SK-N-SH (cell line): ENCODE data around the gene OPA3. TPM values are rescaled to one million over a fixed set of nuclear protein-coding genes. Genes with fewer than 3 reads are reported as not detected.

ENCODE experiments used
- CTCF ChIA-PET: fragments of 300-600, 350-600 bp; formaldehyde crosslinking; extraction: SDS; loops from one replicate; lab custom pipeline; 2021; lab: Yijun Ruan, JAX
- POLR2A ChIA-PET: fragments of 350-600 bp; sonication (Branson Sonifier 250); formaldehyde crosslinking; extraction: SDS; loops from one replicate; lab custom pipeline; 2020; ENCODE audit warnings: antibody characterized with exemption, inconsistent platforms; lab: Yijun Ruan, JAX
- DNase-seq: peaks from one replicate; pipeline ENCODE4 v3.0.0; 2012
- H2AFZ ChIP-seq: fragments of 200-600 bp; sonication (generic); 2 replicates; pipeline ENCODE4 v1.8.1; 2016; ENCODE audit warnings: antibody characterized with exemption, mild to moderate bottlenecking, low read depth
- H3F3A ChIP-seq: fragments of 200-600 bp; sonication (generic); replicated peaks from 2 replicates; pipeline ENCODE3; 2016; ENCODE audit warnings: antibody characterized with exemption, mild to moderate bottlenecking; ENCODE audit not compliant: insufficient read depth
- H3K27ac ChIP-seq, 2 experiments: fragments of 200-500 bp in 1 of 2; fragments of 200-600 bp in 1 of 2; sonication (Bioruptor generic) in 1 of 2; sonication (generic), shearing (Covaris generic) in 1 of 2; 2 replicates each; pipeline versions ENCODE4 v1.5.1 to v1.6.1; 2014 to 2016; ENCODE audit warnings: low read depth in 2 of 2, inconsistent platforms in 1 of 2, low read length in 1 of 2, mild to moderate bottlenecking in 1 of 2, mixed read lengths in 1 of 2
- H3K27me3 ChIP-seq: fragments of 200-600 bp; sonication (generic), shearing (Covaris generic); 2 replicates; pipeline ENCODE4 v1.6.1; 2016; ENCODE audit warnings: mixed run types; ENCODE audit not compliant: insufficient read depth
- H3K36me3 ChIP-seq, 2 experiments: fragments of 200-500 bp in 1 of 2; fragments of 200-600 bp in 1 of 2; sonication (Bioruptor generic) in 1 of 2; sonication (generic) in 1 of 2; replicated peaks in 1 of 2; 2 replicates each; pipeline versions ENCODE3 to v1.5.1; 2014 to 2016; ENCODE audit warnings: low read length in 1 of 2, mild to moderate bottlenecking in 1 of 2; ENCODE audit not compliant: insufficient read depth in 2 of 2, control insufficient read depth in 1 of 2
- H3K4me1 ChIP-seq, 2 experiments: fragments of 200-500 bp in 1 of 2; fragments of 200-600 bp in 1 of 2; sonication (Bioruptor generic) in 1 of 2; sonication (generic), shearing (Covaris generic) in 1 of 2; 2 replicates each; pipeline versions ENCODE4 v1.5.1 to v1.6.1; 2014 to 2016; ENCODE audit warnings: low read depth in 1 of 2, low read length in 1 of 2, mixed run types in 1 of 2; ENCODE audit not compliant: insufficient read depth in 2 of 2, control insufficient read depth in 1 of 2
- H3K4me2 ChIP-seq: fragments of 200-600 bp; sonication (generic), shearing (Covaris generic); 2 replicates; pipeline ENCODE4 v1.6.1; 2017; ENCODE audit warnings: mixed run types
- H3K4me3 ChIP-seq, 2 experiments: fragments of 200-500 bp in 1 of 2; fragments of 200-600 bp in 1 of 2; sonication (Bioruptor generic) in 1 of 2; sonication (generic), shearing (Covaris generic) in 1 of 2; 2 replicates each; pipeline versions ENCODE4 v1.5.1 to v1.8.1; 2014 to 2016; ENCODE audit warnings: low read depth in 2 of 2, inconsistent platforms in 1 of 2, low read length in 1 of 2, mild to moderate bottlenecking in 1 of 2, mixed read lengths in 1 of 2, moderate library complexity in 1 of 2
- H3K79me2 ChIP-seq: fragments of 200-600 bp; sonication (generic); 2 replicates; pipeline ENCODE4 v1.8.1; 2017; ENCODE audit warnings: mild to moderate bottlenecking; ENCODE audit not compliant: insufficient read depth
- H3K9ac ChIP-seq: fragments of 200-600 bp; sonication (generic); 2 replicates; pipeline ENCODE4 v1.6.1; 2017; ENCODE audit warnings: mixed run types
- H3K9me2 ChIP-seq: fragments of 200-600 bp; sonication (generic); 2 replicates; pipeline ENCODE4 v1.6.1; 2017; ENCODE audit warnings: mixed run types
- H3K9me3 ChIP-seq: fragments of 200-600 bp; sonication (generic); 2 replicates; pipeline ENCODE4 v1.6.1; 2017; ENCODE audit warnings: mixed run types, mild to moderate bottlenecking, moderate library complexity
- H4K20me1 ChIP-seq: fragments of 200-600 bp; sonication (generic); 2 replicates; pipeline ENCODE4 v1.6.1; 2017; ENCODE audit warnings: mild to moderate bottlenecking, mixed run types; ENCODE audit not compliant: insufficient read depth
- ELF1 ChIP-seq: IDR thresholded peaks from 2 replicates; pipeline ENCODE4 v1.4.0; 2012
- EP300 ChIP-seq, 2 experiments: IDR thresholded peaks; 2 replicates each; pipeline versions ENCODE4 v1.4.0 to v1.6.1; 2012; ENCODE audit warnings: borderline replicate concordance in 1 of 2, low read depth in 1 of 2, low read length in 1 of 2
- EZH2phosphoT487 ChIP-seq: fragments of 200-600 bp; sonication (generic); IDR thresholded peaks from 2 replicates; pipeline ENCODE4 v1.6.1; 2017; ENCODE audit warnings: low read depth, mixed run types, mild to moderate bottlenecking, antibody characterized with exemption, moderate library complexity, borderline replicate concordance
- FOSL2 ChIP-seq: IDR thresholded peaks from 2 replicates; pipeline ENCODE4 v1.4.0; 2012; ENCODE audit warnings: low read depth, mild to moderate bottlenecking, moderate library complexity, borderline replicate concordance
- FOXJ3 ChIP-seq: sonication (generic); formaldehyde crosslinking; IDR thresholded peaks from 2 replicates; pipeline ENCODE4 v1.5.1; 2020; ENCODE audit warnings: mild to moderate bottlenecking, missing genetic modification reagents
- FOXM1 ChIP-seq: IDR thresholded peaks from 2 replicates; pipeline ENCODE4 v1.4.0; 2012; ENCODE audit warnings: low read depth, mild to moderate bottlenecking
- JUND ChIP-seq: IDR thresholded peaks from 2 replicates; pipeline ENCODE4 v1.4.0; 2012
- POLR2AphosphoS5 ChIP-seq: IDR thresholded peaks from 2 replicates; pipeline ENCODE4 v1.6.1; 2012; ENCODE audit warnings: low read depth, low read length
- SMC3 ChIP-seq: IDR thresholded peaks from 2 replicates; pipeline ENCODE4 v1.6.1; 2012; ENCODE audit warnings: low read depth, low read length, improper control_type of control experiment
- TAF1 ChIP-seq: IDR thresholded peaks from 2 replicates; pipeline ENCODE4 v1.6.1; 2012; ENCODE audit warnings: low read depth, mild to moderate bottlenecking, low read length, moderate library complexity, borderline replicate concordance
- TCF12 ChIP-seq: IDR thresholded peaks from 2 replicates; pipeline ENCODE4 v1.4.0; 2012
- TEAD4 ChIP-seq: IDR thresholded peaks from 2 replicates; pipeline ENCODE4 v1.4.0; 2012; ENCODE audit warnings: mild to moderate bottlenecking, borderline replicate concordance; ENCODE audit not compliant: insufficient read depth
- YY1 ChIP-seq: IDR thresholded peaks from 2 replicates; pipeline ENCODE4 v1.4.0; 2012; ENCODE audit warnings: low read depth, mild to moderate bottlenecking
- WGBS: methylation state at CpG from one replicate; pipeline ENCODE4 v1.1.6; 2017; ENCODE audit warnings: low lambda C conversion rate; 5-methylcytosine and 5-hydroxymethylcytosine counted together
- polyA plus RNA-seq, 3 experiments: library from polyadenylated mRNA; depleted of rRNA; stranded (reverse); fragments of >200 nt; gene quantifications; 2 replicates each; pipeline ENCODE4 v1.2.3, GENCODE V29; 2012
- TF ChIP-seq, protein P1 (sequence below): IDR thresholded peaks from 2 replicates; pipeline ENCODE4 v1.4.0; 2012; ENCODE audit warnings: low read depth, borderline replicate concordance
- TF ChIP-seq, protein P2 (sequence below): fragments of 150-350 bp; IDR thresholded peaks from 2 replicates; pipeline ENCODE4 v1.6.1; 2017; ENCODE audit warnings: antibody characterized with exemption, low read length, low read depth, borderline replicate concordance
- TF ChIP-seq, protein P3 (sequence below): IDR thresholded peaks from 2 replicates; pipeline ENCODE4; 2012

Gene OPA3
- polyA plus RNA-seq, 1 of the 3 experiments (the other 2 are of a cell fraction) = 10.0 TPM

DNA sequence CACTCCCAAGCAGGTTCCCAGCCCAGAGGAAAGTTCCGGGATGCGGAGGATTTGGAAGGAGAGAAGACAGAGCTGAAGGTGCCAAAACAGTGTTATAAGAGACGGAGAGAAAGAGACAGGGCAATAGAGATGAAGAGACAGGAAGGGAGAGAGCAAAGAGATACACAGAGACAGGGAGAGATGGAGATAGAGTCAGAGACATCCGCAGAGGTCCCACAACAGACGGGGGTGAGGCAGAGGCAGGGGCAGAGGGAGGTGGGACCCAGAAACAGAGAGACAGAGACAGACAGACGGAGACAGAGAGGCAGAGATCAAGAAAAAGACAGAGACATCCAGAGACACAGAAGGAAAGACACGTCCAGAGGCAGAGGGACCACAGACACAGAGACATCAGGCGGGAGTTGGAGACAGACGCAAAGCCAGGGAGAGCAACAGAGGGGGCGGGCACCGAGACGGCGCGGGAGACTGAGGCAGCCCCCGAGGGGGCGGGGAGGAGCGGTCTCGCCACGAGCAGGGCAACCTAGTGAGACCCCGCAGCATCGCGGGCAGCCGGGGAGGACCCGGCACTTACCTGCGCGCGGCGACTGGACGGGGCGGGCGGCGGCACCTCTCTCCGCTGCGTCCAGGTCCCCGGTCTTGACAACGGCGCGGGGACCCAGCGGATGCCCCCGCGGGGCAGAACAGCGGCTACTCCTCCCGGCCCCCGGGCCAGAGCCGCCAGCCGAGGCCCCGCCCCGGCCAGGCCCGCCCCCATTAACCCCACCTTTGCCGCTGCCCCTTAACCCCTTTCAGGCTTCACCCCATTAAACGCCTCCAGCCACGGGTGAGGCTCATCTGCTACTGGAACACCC lies 17.1 kb upstream of the OPA3 start, which contains the start of gene GPR4:
TSS of gene GPR4 (minus strand) at position 689 of the 851 bp plus-strand sequence. CDS start 10,346 bp downstream, outside the sequence.
- 10% methylated on average over 30 of the region's 52 CpGs for WGBS
- POLR2A ChIA-PET = no interaction called here

DNA sequence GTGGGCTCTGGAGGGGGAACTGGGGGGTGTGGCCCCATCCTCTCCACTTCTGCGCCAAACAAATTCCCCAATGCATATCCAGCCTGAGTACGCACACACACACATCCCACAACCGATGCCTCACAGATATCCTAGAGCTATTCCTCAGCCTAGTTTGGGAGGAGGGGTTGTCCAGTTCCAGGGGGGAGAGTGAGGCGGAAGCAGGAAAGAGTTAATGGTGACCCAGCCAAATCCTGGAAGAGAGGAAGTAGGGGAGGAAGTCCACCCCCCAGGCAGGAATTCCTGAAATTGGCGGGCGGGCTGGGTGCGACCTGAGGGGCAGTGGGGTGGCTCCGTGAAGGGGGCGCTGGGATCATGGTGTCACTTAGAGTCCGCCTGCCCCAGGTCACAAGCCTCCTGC lies 16.5 kb upstream of the OPA3 start:
- Histone ChIP-seq H3K79me2 (no peaks in the 10 kb centered on the region), H3K4me1 (peaks cover 0 to 7% of the 10 kb centered on the region in 2 experiments; a peak in 1 of 4 replicates), H4K20me1 (no peaks in the 10 kb centered on the region), H3K4me3 (no peak overlapping the region), H3K9ac (no peak overlapping the region), H3K27me3 (peaks cover 21% of the 10 kb centered on the region; the same call in 1 of the 2 replicates), H3K9me2 (no peaks in the 10 kb centered on the region), H3K27ac (no peak overlapping the region), H3K36me3 (no peaks in the 10 kb centered on the region), H3K4me2 (peak overlapping the region; percentile 16; the same call in 1 of the 2 replicates), H3K9me3 (no peaks in the 10 kb centered on the region), H3F3A (peaks cover 9% of the 10 kb centered on the region), H2AFZ (no peak overlapping the region)
- CTCF ChIA-PET = interaction anchor here (0.6 to 3.0 kb wide), 3 partner anchors 42 to 537 kb away, joined by 3 to 10 read pairs (median 3); partner anchors contain the start of gene QPCTL
- POLR2A ChIA-PET = no interaction called here
- DNase-seq = no peak
- WGBS = 44% methylated on average over 9 of the region's 10 CpGs
- TF ChIP-seq TAF1 (no peak), POLR2AphosphoS5 (no peak), TCF12 (no peak), FOSL2 (no peak), JUND (no peak), FOXJ3 (CRISPR knock-in tag) (no peak), EZH2phosphoT487 (no peak), FOXM1 (no peak)
- TF ChIP-seq, protein P1, sequence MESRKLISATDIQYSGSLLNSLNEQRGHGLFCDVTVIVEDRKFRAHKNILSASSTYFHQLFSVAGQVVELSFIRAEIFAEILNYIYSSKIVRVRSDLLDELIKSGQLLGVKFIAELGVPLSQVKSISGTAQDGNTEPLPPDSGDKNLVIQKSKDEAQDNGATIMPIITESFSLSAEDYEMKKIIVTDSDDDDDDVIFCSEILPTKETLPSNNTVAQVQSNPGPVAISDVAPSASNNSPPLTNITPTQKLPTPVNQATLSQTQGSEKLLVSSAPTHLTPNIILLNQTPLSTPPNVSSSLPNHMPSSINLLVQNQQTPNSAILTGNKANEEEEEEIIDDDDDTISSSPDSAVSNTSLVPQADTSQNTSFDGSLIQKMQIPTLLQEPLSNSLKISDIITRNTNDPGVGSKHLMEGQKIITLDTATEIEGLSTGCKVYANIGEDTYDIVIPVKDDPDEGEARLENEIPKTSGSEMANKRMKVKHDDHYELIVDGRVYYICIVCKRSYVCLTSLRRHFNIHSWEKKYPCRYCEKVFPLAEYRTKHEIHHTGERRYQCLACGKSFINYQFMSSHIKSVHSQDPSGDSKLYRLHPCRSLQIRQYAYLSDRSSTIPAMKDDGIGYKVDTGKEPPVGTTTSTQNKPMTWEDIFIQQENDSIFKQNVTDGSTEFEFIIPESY = no peak
- TF ChIP-seq, protein P2, sequence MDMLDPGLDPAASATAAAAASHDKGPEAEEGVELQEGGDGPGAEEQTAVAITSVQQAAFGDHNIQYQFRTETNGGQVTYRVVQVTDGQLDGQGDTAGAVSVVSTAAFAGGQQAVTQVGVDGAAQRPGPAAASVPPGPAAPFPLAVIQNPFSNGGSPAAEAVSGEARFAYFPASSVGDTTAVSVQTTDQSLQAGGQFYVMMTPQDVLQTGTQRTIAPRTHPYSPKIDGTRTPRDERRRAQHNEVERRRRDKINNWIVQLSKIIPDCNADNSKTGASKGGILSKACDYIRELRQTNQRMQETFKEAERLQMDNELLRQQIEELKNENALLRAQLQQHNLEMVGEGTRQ = no peak
- TF ChIP-seq, protein P3, sequence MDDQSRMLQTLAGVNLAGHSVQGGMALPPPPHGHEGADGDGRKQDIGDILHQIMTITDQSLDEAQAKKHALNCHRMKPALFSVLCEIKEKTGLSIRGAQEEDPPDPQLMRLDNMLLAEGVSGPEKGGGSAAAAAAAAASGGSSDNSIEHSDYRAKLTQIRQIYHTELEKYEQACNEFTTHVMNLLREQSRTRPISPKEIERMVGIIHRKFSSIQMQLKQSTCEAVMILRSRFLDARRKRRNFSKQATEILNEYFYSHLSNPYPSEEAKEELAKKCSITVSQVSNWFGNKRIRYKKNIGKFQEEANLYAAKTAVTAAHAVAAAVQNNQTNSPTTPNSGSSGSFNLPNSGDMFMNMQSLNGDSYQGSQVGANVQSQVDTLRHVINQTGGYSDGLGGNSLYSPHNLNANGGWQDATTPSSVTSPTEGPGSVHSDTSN = no peak

More for the DNA sequence above, 17.1 kb upstream of the OPA3 start, which contains the start of gene GPR4:
- 0 out of 2 replicates have a peak within 1 kb of the TSS, but pooled peaks have one; percentile 8 for H2AFZ ChIP-seq
- H3F3A ChIP-seq = peaks cover 9% of the 10 kb centered on the region
- H3K4me2 ChIP-seq = peak within 1 kb of the TSS; percentile 16; the same call in 1 of the 2 replicates
- peaks cover 0 to 8% of the 10 kb centered on the region in 2 experiments; a peak in 1 of 4 replicates for H3K4me1 ChIP-seq
- H4K20me1 ChIP-seq = no peaks in the 10 kb centered on the region
- H3K9me3 ChIP-seq = no peaks in the 10 kb centered on the region
- no peak within 1 kb of the TSS for H3K27ac ChIP-seq
- peaks cover 21% of the 10 kb centered on the region; the same call in 1 of the 2 replicates for H3K27me3 ChIP-seq
- TF ChIP-seq EP300 (IDR thresholded peaks at IDR 0.05; ENCODE audit: borderline replicate concordance in 1 of 2, low read depth in 1 of 2, low read length in 1 of 2) = no peak
- TF ChIP-seq, protein P3 = no peak
- TF ChIP-seq EZH2phosphoT487 = no peak
- TF ChIP-seq SMC3 = no peak
- no peak for TF ChIP-seq TEAD4
- TF ChIP-seq ELF1 = no peak
- TF ChIP-seq YY1 = no peak
- TF ChIP-seq, protein P2 = no peak
- H3K4me3 ChIP-seq = peak within 1 kb of the TSS in 1 of 2 experiments; percentile 17; a peak in 2 of 4 replicates
- no peaks in the 10 kb centered on the region for H3K79me2 ChIP-seq
- no peak within 1 kb of the TSS for H3K9ac ChIP-seq
- DNase-seq = peak; percentile 74
- H3K36me3 ChIP-seq = no peaks in the 10 kb centered on the region
- CTCF ChIA-PET = interaction anchor here (0.6 to 3.0 kb wide), 3 partner anchors 41 to 536 kb away, joined by 3 to 10 read pairs (median 3); partner anchors contain the start of gene QPCTL
- H3K9me2 ChIP-seq = no peaks in the 10 kb centered on the region
